Vagina (tissue), 2 donors: ENCODE measurements around the gene TANGO2. TPM values are rescaled to one million over a fixed set of nuclear protein-coding genes. Genes with fewer than 3 reads are reported as not detected.

Experiments
- microRNA counts, 2 donors: library from miRNA; unstranded; fragments of <30 nt; microRNA quantifications; one replicate each; lab custom pipeline; 2016 to 2017
- microRNA-seq: library from miRNA; unstranded; fragments of <30 nt; microRNA quantifications from one replicate; pipeline ENCODE4, GENCODE V29; 2017; ENCODE audit warnings: borderline number of aligned reads, borderline replicate concordance
- small RNA-seq: library from RNA; depleted of rRNA; stranded (forward); fragments of <200 nt; gene quantifications from one replicate; pipeline ENCODE3, GENCODE V24; 2016
- total RNA-seq: library from RNA; depleted of rRNA; stranded (reverse); fragments of >200 nt; gene quantifications from one replicate; pipeline ENCODE4 v1.2.3, GENCODE V29; 2016

The TANGO2 gene
- total RNA-seq, 1 donor from 2014 or later, result 21.4 TPM

MicroRNAs within 50 kb of the gene (microRNA counts, 767-probe panel; counts per million panel counts)
- microRNA hsa-miR-1306-3p (lab: Ali Mortazavi, UCI), result 238 to 261 counts per million in 2 donors
- microRNA hsa-miR-185-5p (lab: Ali Mortazavi, UCI), result 3,186 to 3,691 counts per million in 2 donors

Small RNAs within 50 kb of the gene (microRNA-seq; reads per million reads assigned to microRNA genes)
- gene MIR185, result 422 reads per million, percentile 69 among the genes with 10 or more reads in this experiment
- not detected for gene MIR6816

Small RNAs within 50 kb of the gene (small RNA-seq; reads per million reads assigned to genes)
- gene MIR185 (0.52 reads per million), gene MIR6816 (not detected), gene RF00017 (not detected)

Other genes starting within 250 kb of the TANGO2 start
- 14.0 TPM for gene GNB1L, start 166.2 kb upstream of the TANGO2 start, total RNA-seq
- 21.4 TPM for gene RTL10, start 166.2 kb upstream of the TANGO2 start, total RNA-seq
- gene COMT, start 79.3 kb upstream of the TANGO2 start, total RNA-seq, result 240 TPM
- 13.5 TPM for gene TXNRD2, start 79.3 kb upstream of the TANGO2 start, total RNA-seq
- 10.8 TPM for gene ARVCF, start 4.3 kb upstream of the TANGO2 start, total RNA-seq
- 27.3 TPM for gene DGCR8, start 59.1 kb downstream of the TANGO2 start, total RNA-seq
- gene RANBP1, start 95.0 kb downstream of the TANGO2 start, total RNA-seq, result 177 TPM
- gene TRMT2A, start 96.1 kb downstream of the TANGO2 start, total RNA-seq, result 66.5 TPM
- 22.6 TPM for gene ZDHHC8, start 110.7 kb downstream of the TANGO2 start, total RNA-seq
- not detected for gene CCDC188, start 129.9 kb downstream of the TANGO2 start, total RNA-seq
- 4.2 TPM for gene RTN4R, start 247.2 kb downstream of the TANGO2 start, total RNA-seq